C4-2B (cell line): ENCODE measurements around the gene PPIL6.

Source experiments
- CTCF ChIP-seq: fragments of 450-650 bp; conservative IDR thresholded peaks from 2 replicates; pipeline ENCODE4 v1.5.1; 2017; ENCODE audit warnings: mild to moderate bottlenecking
- ZFX ChIP-seq: fragments of 450-650 bp; IDR thresholded peaks from 2 replicates; pipeline ENCODE4 v1.6.1; 2017

GRCh38 chr6:109452181-109452580, 11.8 kb upstream of the PPIL6 start:
- no peak for TF ChIP-seq CTCF
- no peak for TF ChIP-seq ZFX
